ENCODE measurements around the gene POLR2E. TPM values are rescaled to one million over a fixed set of nuclear protein-coding genes. Genes with fewer than 3 reads are reported as not detected.

Gene POLR2E
- total and polyA plus RNA-seq, 2 of the 8 experiments (the other 6 are each of a cell fraction or from before 2014, with no cell fraction given) = 281 to 381 TPM

DNA sequence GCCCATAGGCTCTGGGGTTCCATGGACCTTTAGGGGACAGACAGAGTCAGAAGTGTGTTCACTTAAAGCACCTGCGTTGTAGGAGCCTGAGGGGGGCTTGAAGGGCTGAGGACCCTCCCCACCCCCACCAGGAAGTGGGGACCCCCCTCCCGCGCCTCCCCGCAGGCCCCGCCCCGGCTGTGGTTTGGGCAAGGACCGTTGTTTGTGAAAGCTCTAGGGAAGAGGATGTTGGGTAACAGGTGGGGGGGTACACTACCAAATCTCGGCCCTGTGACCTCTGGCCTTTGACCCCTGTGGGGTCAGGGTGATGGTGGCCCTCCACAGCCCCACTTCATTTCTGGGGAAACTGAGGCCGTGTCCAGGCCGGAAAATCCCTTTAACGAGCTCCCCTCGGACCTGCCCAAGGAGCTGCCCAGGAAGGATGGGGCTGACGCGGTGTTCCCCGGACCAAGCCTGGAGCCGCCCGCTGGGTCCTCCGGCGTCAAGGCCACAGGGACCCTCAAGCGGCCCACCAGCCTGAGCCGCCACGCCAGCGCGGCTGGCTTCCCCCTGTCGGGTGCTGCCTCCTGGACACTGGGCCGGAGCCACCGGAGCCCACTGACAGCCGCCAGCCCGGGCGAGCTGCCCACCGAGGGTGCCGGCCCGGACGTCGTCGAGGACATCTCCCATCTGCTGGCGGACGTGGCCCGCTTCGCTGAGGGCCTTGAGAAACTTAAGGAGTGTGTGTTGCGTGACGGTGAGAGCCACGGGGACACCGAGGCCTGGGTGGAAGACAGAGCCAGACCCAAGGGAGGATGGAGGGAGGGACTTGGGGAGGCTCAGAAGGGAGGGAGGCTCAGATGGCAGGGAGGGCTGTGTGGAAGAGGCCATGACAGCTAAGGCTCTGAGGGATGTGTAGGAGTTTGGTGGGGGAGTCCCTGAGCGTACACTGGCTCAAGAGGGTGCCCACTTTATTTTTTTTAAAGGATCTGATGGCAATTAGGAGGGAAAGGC, 26.9 kb downstream of the POLR2E start:
- Histone ChIP-seq H3K9ac (replicated peaks in 1 of 4; ENCODE audit: extremely low read depth in 1 of 4, low read depth in 3 of 4, low read length in 3 of 4) (no peak overlapping the region), H3K27me3 (replicated peaks in 1 of 4; ENCODE audit: control insufficient read depth in 3 of 4, extremely low read depth in 1 of 4, insufficient read depth in 3 of 4, low read length in 3 of 4) (peaks cover 0 to 30% (median 20%) of the 10 kb centered on the region in 4 experiments; a peak in 5 of 7 replicates), H2BK5ac (ENCODE audit: low read depth, low read length) (no peak overlapping the region), H2AFZ (ENCODE audit: low read length) (no peak overlapping the region), H2BK20ac (ENCODE audit: low read length) (no peak overlapping the region), H2BK12ac (ENCODE audit: low read depth, low read length) (peak overlapping the region; percentile 68; the same call in 1 of the 2 replicates), H2AK5ac (ENCODE audit: low read depth, low read length) (0 out of 2 replicates have a peak overlapping the region, but pooled peaks have one; percentile 65), H3K4me3 (ENCODE audit: extremely low read depth in 1 of 4, insufficient read depth in 2 of 4, low read depth in 3 of 4, low read length in 4 of 4) (peak overlapping the region in 1 of 4 experiments; percentile 68; a peak in 1 of 8 replicates), H3K56ac (replicated peaks; ENCODE audit: insufficient read length, low read depth, low read length) (no peak overlapping the region), H3K27ac (ENCODE audit: low read depth, low read length) (no peak overlapping the region), H3K36me3 (ENCODE audit: control insufficient read depth in 2 of 4, insufficient read depth in 4 of 4, low read length in 3 of 4) (no peaks in the 10 kb centered on the region), H3K4me1 (replicated peaks in 1 of 4; ENCODE audit: control insufficient read depth in 3 of 4, insufficient read depth in 4 of 4, low read length in 3 of 4) (peaks cover 0 to 29% (median 19%) of the 10 kb centered on the region in 4 experiments; a peak in 6 of 7 replicates), H3K23ac (ENCODE audit: insufficient read length) (no peak overlapping the region), H3K4ac (replicated peaks; ENCODE audit: insufficient read length, low read depth, low read length) (no peak overlapping the region), H3K79me2 (ENCODE audit: control insufficient read depth in 1 of 2, insufficient read depth in 2 of 2, low read length in 2 of 2) (no peaks in the 10 kb centered on the region), H3K4me2 (ENCODE audit: insufficient read depth in 1 of 2, low read depth in 2 of 2, low read length in 2 of 2) (0 out of 4 replicates have a peak overlapping the region, but pooled peaks have one; percentile 35 to 74), H3K14ac (ENCODE audit: insufficient read length) (no peak overlapping the region), H2BK15ac (ENCODE audit: low read length) (no peak overlapping the region), H3K9me3 (ENCODE audit: insufficient read depth in 2 of 2, low read depth in 1 of 2, low read length in 1 of 2) (peaks cover 0 to 2% of the 10 kb centered on the region in 2 experiments; a peak in 2 of 4 replicates), H4K20me1 (replicated peaks in 1 of 2; ENCODE audit: control insufficient read depth in 1 of 2, insufficient read depth in 2 of 2, low read length in 2 of 2) (peaks cover 1 to 12% of the 10 kb centered on the region in 2 experiments), H4K5ac (ENCODE audit: insufficient read length, low read depth, low read length) (no peak overlapping the region), H3K23me2 (ENCODE audit: low read depth, low read length) (peaks cover 14% of the 10 kb centered on the region; the same call in 1 of the 2 replicates), H4K8ac (ENCODE audit: extremely low read depth, insufficient read depth, low read length) (no peak overlapping the region), H3K18ac (ENCODE audit: extremely low read depth, low read length) (no peak overlapping the region), H4K91ac (replicated peaks; ENCODE audit: insufficient read length, low read length) (no peak overlapping the region), H3K79me1 (ENCODE audit: low read depth, low read length) (peaks cover 5% of the 10 kb centered on the region), H2BK120ac (replicated peaks; ENCODE audit: low read depth, low read length) (peak overlapping the region; percentile 35)
- peak in 1 of 2 experiments; percentile 42 for DNase-seq (ENCODE audit: low read depth in 1 of 2, low spot score in 2 of 2)
- FAIRE-seq = no peak
- ChIA-PET POLR2A (ENCODE audit: partially characterized antibody) (interaction anchor here (1.1 to 6.9 kb wide), 7 partner anchors 16 to 201 kb away, joined by 3 to 97 read pairs (median 11); partner anchors contain the start of genes ABCA7, CIRBP, CNN2 and RNU6-2), CTCF (ENCODE audit: partially characterized antibody) (interaction anchor here (0.9 to 5.2 kb wide), 4 partner anchors 11 to 39 kb away, joined by 4 to 54 read pairs (median 16); partner anchors contain the start of gene ABCA7)
- 92% methylated on average over 39 of the region's 45 CpGs; no CpG with 5 or more reads in 1 of the 2 experiments for WGBS, 2 experiments (ENCODE audit: extremely low coverage in 1 of 2, insufficient coverage in 1 of 2, insufficient read length in 1 of 2, insufficient replicate concordance in 2 of 2, low coverage in 1 of 2, low lambda C conversion rate in 2 of 2, missing lambda C conversion rate in 1 of 2)
- no peak for TF ChIP-seq HDAC2 (IDR thresholded peaks at IDR 0.05; ENCODE audit: borderline replicate concordance in 1 of 2, low read depth in 2 of 2, low read length in 2 of 2)
- no peak for TF ChIP-seq TBP (IDR thresholded peaks at IDR 0.05; ENCODE audit: low read depth, low read length)
- TF ChIP-seq KDM1A (IDR thresholded peaks at IDR 0.05; ENCODE audit: borderline replicate concordance, low read length) = no peak
- no peak for TF ChIP-seq FOSL1 (IDR thresholded peaks at IDR 0.05; ENCODE audit: insufficient read depth, low read depth, low read length)
- TF ChIP-seq, protein P1, sequence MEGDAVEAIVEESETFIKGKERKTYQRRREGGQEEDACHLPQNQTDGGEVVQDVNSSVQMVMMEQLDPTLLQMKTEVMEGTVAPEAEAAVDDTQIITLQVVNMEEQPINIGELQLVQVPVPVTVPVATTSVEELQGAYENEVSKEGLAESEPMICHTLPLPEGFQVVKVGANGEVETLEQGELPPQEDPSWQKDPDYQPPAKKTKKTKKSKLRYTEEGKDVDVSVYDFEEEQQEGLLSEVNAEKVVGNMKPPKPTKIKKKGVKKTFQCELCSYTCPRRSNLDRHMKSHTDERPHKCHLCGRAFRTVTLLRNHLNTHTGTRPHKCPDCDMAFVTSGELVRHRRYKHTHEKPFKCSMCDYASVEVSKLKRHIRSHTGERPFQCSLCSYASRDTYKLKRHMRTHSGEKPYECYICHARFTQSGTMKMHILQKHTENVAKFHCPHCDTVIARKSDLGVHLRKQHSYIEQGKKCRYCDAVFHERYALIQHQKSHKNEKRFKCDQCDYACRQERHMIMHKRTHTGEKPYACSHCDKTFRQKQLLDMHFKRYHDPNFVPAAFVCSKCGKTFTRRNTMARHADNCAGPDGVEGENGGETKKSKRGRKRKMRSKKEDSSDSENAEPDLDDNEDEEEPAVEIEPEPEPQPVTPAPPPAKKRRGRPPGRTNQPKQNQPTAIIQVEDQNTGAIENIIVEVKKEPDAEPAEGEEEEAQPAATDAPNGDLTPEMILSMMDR (IDR thresholded peaks at IDR 0.05; ENCODE audit: control extremely low read depth in 1 of 3, insufficient read depth in 1 of 3, low read depth in 1 of 3, low read length in 3 of 3) = no peak
- TF ChIP-seq GABPA (IDR thresholded peaks at IDR 0.05; ENCODE audit: borderline replicate concordance, insufficient read depth, low read length) = no peak
